ENCODE measurements around the gene OR1J4.

The OR1J4 gene, protein sequence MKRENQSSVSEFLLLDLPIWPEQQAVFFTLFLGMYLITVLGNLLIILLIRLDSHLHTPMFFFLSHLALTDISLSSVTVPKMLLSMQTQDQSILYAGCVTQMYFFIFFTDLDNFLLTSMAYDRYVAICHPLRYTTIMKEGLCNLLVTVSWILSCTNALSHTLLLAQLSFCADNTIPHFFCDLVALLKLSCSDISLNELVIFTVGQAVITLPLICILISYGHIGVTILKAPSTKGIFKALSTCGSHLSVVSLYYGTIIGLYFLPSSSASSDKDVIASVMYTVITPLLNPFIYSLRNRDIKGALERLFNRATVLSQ
- total RNA-seq: 0 reads per million in 3 donors

DNA sequence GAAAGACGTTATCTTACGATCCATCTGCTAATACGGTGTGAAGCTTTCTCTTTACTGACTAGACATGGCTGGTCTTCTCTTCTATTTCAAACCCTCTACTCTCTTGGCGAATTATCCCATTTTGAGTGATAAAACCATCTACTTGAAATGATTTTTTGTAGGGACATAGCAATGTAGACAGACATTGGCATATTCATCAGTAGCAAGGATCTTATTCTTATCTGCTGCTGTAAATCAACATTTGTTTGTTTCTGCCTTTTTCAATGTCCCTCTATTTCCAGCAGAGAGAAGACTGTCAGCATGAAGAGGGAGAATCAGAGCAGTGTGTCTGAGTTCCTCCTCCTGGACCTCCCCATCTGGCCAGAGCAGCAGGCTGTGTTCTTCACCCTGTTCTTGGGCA, at the start of gene OR1J4:
Gene OR1J4 (plus strand): TSS at position 301 of the 400 bp plus-strand sequence. CDS start 0 bp downstream, at position 301.
- no peaks in the 10 kb centered on the region for H3K4me1 ChIP-seq (ENCODE audit: control insufficient read depth, insufficient read depth, low read length, poor library complexity, severe bottlenecking)
- no peaks in the 10 kb centered on the region for H3K9me3 ChIP-seq (ENCODE audit: control insufficient read depth, low read length)
- no peak within 1 kb of the TSS for H3K4me3 ChIP-seq (ENCODE audit: insufficient read depth, low read depth, low read length, poor library complexity, severe bottlenecking)
- DNase-seq: no peak
- no peak within 1 kb of the TSS for H3K27ac ChIP-seq (ENCODE audit: insufficient read depth, low read length, poor library complexity, severe bottlenecking)
- no peaks in the 10 kb centered on the region for H3K27me3 ChIP-seq (replicated peaks; ENCODE audit: control insufficient read depth, insufficient read depth, low read length, poor library complexity, severe bottlenecking)
- no peaks in the 10 kb centered on the region for H3K36me3 ChIP-seq (ENCODE audit: control insufficient read depth, insufficient read depth, low read length)

DNA sequence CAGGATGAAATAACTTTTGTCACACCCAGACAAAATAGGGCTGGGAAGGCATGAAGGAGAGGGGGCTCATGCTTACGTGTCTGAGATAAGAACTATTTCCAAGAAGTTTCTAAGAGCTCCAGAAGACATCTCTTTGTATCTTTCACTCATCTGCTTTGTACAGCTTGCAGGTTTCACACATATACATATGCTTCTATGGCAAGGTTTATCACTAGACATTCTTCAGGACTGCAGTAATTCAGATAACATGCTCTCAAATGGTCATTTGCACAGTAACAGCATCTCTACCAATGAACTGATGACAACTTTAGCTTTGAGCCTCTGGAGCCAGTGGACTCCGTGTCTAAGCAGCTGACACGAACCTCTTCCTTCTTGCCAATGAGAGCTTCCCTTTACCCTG, 44.4 kb upstream of the OR1J4 start:
- H3K4me3 ChIP-seq (ENCODE audit: insufficient read depth, low read depth, low read length, poor library complexity, severe bottlenecking): no peak overlapping the region
- H3K9me3 ChIP-seq (ENCODE audit: control insufficient read depth, low read length): no peaks in the 10 kb centered on the region
- H3K4me1 ChIP-seq (ENCODE audit: control insufficient read depth, insufficient read depth, low read length, poor library complexity, severe bottlenecking): no peaks in the 10 kb centered on the region
- no peak for DNase-seq
- H3K27ac ChIP-seq (ENCODE audit: insufficient read depth, low read length, poor library complexity, severe bottlenecking): no peak overlapping the region
- H3K27me3 ChIP-seq (replicated peaks; ENCODE audit: control insufficient read depth, insufficient read depth, low read length, poor library complexity, severe bottlenecking): no peaks in the 10 kb centered on the region
- no peaks in the 10 kb centered on the region for H3K36me3 ChIP-seq (ENCODE audit: control insufficient read depth, insufficient read depth, low read length)

DNA sequence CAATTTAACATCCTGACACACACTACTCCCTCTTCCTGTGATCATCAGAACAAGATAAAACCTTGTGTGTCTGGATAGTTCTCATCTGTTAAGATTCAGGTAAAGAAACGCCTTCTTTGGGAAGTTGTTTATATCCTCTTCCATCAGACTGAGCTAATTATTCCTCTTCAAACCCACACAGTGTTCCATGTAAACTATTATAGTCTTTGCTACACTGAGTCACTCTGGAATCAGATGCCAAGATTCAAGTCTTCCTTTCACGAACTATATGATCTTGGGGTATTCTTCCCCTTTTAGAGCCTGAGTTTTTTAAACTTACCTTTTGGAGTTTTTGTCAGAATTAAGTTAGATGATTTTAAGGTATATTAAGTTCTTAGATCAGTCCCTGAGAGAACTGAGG, 43.2 kb upstream of the OR1J4 start:
- Histone ChIP-seq H3K9me3 (ENCODE audit: control insufficient read depth, low read length) (no peaks in the 10 kb centered on the region), H3K27me3 (replicated peaks; ENCODE audit: control insufficient read depth, insufficient read depth, low read length, poor library complexity, severe bottlenecking) (no peaks in the 10 kb centered on the region), H3K4me1 (ENCODE audit: control insufficient read depth, insufficient read depth, low read length, poor library complexity, severe bottlenecking) (no peaks in the 10 kb centered on the region), H3K27ac (ENCODE audit: insufficient read depth, low read length, poor library complexity, severe bottlenecking) (no peak overlapping the region), H3K36me3 (ENCODE audit: control insufficient read depth, insufficient read depth, low read length) (no peaks in the 10 kb centered on the region), H3K4me3 (ENCODE audit: insufficient read depth, low read depth, low read length, poor library complexity, severe bottlenecking) (no peak overlapping the region)
- no peak for DNase-seq

DNA sequence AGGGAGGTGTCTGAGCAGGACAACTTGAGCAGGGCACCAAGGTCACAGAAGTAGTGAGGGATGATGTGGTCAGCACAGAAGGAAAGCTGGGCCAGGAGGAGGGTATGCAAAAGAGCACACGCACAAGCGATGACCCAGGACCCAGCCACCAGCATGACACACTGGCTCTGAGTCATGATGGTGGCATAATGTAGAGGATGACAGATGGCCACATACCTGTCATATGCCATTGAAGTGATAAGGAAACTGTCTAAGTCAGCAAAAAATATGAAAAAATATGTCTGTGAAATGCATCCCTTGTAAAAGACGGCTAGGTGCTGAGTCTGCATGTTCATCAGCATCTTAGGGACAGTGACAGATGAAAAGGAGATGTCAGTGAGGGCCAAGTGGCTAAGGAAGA, 41.6 kb upstream of the OR1J4 start:
- DNase-seq: no peak
- no peaks in the 10 kb centered on the region for H3K36me3 ChIP-seq (ENCODE audit: control insufficient read depth, insufficient read depth, low read length)
- no peaks in the 10 kb centered on the region for H3K9me3 ChIP-seq (ENCODE audit: control insufficient read depth, low read length)
- no peak overlapping the region for H3K27ac ChIP-seq (ENCODE audit: insufficient read depth, low read length, poor library complexity, severe bottlenecking)
- no peaks in the 10 kb centered on the region for H3K4me1 ChIP-seq (ENCODE audit: control insufficient read depth, insufficient read depth, low read length, poor library complexity, severe bottlenecking)
- H3K4me3 ChIP-seq (ENCODE audit: insufficient read depth, low read depth, low read length, poor library complexity, severe bottlenecking): no peak overlapping the region
- H3K27me3 ChIP-seq (replicated peaks; ENCODE audit: control insufficient read depth, insufficient read depth, low read length, poor library complexity, severe bottlenecking): no peaks in the 10 kb centered on the region

DNA sequence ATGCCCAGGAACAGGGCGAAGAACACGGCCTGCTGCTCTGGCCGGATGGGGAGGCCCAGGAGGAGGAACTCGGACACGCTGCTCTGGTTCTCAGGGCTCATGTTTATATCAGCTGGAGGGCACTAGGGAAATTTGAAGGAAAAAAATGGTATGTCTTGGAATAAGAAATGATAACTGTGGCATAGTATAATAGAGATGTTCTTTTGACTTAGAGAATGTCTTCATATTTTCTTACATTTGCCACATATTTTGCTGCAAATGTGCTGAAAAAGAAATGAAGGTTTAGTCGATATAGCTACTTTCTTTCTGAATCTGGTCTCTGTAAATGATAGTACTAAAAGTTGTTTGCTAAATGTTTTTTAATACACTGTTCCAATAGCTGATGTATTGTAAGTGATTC, 41.1 kb upstream of the OR1J4 start, which contains the start of gene OR1J1:
Gene OR1J1 (minus strand): TSS at position 101 of the 400 bp plus-strand sequence. CDS start 0 bp downstream, at position 101.
- Histone ChIP-seq H3K36me3 (ENCODE audit: control insufficient read depth, insufficient read depth, low read length) (no peaks in the 10 kb centered on the region), H3K27ac (ENCODE audit: insufficient read depth, low read length, poor library complexity, severe bottlenecking) (no peak within 1 kb of the TSS)
- DNase-seq: no peak

DNA sequence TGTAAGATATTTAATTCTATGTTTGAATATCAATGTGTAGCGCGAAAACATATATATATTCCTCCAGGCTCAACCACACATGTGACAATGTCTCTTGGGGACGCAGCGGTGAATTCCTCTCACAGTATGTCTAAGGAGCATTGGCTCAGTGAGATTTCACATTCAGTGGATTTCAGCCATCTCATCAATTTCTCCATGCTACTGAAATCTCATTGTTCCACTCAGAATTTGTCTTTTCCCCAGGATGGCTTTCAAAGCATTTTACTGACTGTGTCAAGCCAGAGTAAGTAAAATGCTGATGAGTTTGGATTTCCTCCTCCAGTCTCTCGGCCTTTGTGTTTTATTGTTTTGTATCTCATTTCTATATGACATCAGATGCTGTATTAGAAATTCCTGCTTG, 39.9 kb upstream of the OR1J4 start:
- Histone ChIP-seq H3K27ac (ENCODE audit: insufficient read depth, low read length, poor library complexity, severe bottlenecking) (no peak overlapping the region), H3K27me3 (replicated peaks; ENCODE audit: control insufficient read depth, insufficient read depth, low read length, poor library complexity, severe bottlenecking) (no peaks in the 10 kb centered on the region)

More for the DNA sequence above, 41.1 kb upstream of the OR1J4 start, which contains the start of gene OR1J1:
- H3K4me3 ChIP-seq (ENCODE audit: insufficient read depth, low read depth, low read length, poor library complexity, severe bottlenecking): no peak within 1 kb of the TSS
- H3K27me3 ChIP-seq (replicated peaks; ENCODE audit: control insufficient read depth, insufficient read depth, low read length, poor library complexity, severe bottlenecking): no peaks in the 10 kb centered on the region
- no peaks in the 10 kb centered on the region for H3K4me1 ChIP-seq (ENCODE audit: control insufficient read depth, insufficient read depth, low read length, poor library complexity, severe bottlenecking)
- H3K9me3 ChIP-seq (ENCODE audit: control insufficient read depth, low read length): no peaks in the 10 kb centered on the region

DNA sequence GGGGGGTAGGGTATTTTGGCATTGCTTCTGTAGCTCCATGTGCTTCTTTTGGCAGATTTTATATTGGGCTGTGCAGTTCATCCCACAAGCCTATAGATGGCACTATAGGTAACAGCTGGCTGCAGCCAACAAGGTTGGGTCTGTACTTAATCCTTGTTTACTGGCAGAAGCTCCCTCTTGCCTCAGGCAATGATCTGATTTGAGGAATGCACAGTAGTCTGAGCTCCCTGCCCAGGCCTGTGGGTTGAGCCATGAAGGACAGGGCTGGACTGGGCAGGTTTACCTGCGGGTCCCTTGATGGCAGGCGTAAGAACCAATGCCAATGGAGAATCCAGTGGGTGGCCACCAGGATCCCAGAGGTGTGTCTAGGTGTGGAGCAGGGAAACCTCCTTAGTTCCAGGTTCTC, 20.1 kb upstream of the OR1J4 start:
- Histone ChIP-seq H3K4me3 (ENCODE audit: insufficient read depth, low read depth, low read length, poor library complexity, severe bottlenecking) (no peak overlapping the region), H3K36me3 (ENCODE audit: control insufficient read depth, insufficient read depth, low read length) (no peaks in the 10 kb centered on the region), H3K27me3 (replicated peaks; ENCODE audit: control insufficient read depth, insufficient read depth, low read length, poor library complexity, severe bottlenecking) (no peaks in the 10 kb centered on the region), H3K27ac (ENCODE audit: insufficient read depth, low read length, poor library complexity, severe bottlenecking) (no peak overlapping the region), H3K9me3 (ENCODE audit: control insufficient read depth, low read length) (no peaks in the 10 kb centered on the region), H3K4me1 (ENCODE audit: control insufficient read depth, insufficient read depth, low read length, poor library complexity, severe bottlenecking) (no peaks in the 10 kb centered on the region)
- DNase-seq: no peak

More for the DNA sequence above, 39.9 kb upstream of the OR1J4 start:
- H3K4me3 ChIP-seq (ENCODE audit: insufficient read depth, low read depth, low read length, poor library complexity, severe bottlenecking): no peak overlapping the region
- no peaks in the 10 kb centered on the region for H3K4me1 ChIP-seq (ENCODE audit: control insufficient read depth, insufficient read depth, low read length, poor library complexity, severe bottlenecking)
- no peaks in the 10 kb centered on the region for H3K9me3 ChIP-seq (ENCODE audit: control insufficient read depth, low read length)
- H3K36me3 ChIP-seq (ENCODE audit: control insufficient read depth, insufficient read depth, low read length): no peaks in the 10 kb centered on the region
- DNase-seq: no peak

DNA sequence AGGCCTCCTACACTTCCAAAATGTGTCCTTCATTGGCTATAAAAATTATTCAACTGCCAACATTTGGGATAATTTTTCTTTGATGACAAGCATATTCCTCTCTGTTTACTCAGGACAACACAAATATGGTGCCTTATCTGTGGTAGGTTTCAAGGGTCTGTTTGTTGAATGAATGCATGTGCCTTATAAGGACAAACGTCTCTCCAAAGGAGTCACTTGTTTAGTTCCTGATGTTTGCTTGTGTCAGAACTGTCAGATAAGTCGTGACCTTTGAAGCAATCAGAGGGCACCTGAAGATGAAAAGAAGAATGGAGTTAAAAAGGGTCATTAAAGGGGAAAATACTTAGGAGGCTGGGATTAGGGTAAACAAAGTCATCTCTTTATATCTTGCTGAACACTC, 12.0 kb upstream of the OR1J4 start:
- DNase-seq: no peak
- Histone ChIP-seq H3K4me3 (ENCODE audit: insufficient read depth, low read depth, low read length, poor library complexity, severe bottlenecking) (no peak overlapping the region), H3K27me3 (replicated peaks; ENCODE audit: control insufficient read depth, insufficient read depth, low read length, poor library complexity, severe bottlenecking) (peaks cover 5% of the 10 kb centered on the region), H3K36me3 (ENCODE audit: control insufficient read depth, insufficient read depth, low read length) (no peaks in the 10 kb centered on the region), H3K27ac (ENCODE audit: insufficient read depth, low read length, poor library complexity, severe bottlenecking) (no peak overlapping the region), H3K9me3 (ENCODE audit: control insufficient read depth, low read length) (no peaks in the 10 kb centered on the region), H3K4me1 (ENCODE audit: control insufficient read depth, insufficient read depth, low read length, poor library complexity, severe bottlenecking) (no peaks in the 10 kb centered on the region)

DNA sequence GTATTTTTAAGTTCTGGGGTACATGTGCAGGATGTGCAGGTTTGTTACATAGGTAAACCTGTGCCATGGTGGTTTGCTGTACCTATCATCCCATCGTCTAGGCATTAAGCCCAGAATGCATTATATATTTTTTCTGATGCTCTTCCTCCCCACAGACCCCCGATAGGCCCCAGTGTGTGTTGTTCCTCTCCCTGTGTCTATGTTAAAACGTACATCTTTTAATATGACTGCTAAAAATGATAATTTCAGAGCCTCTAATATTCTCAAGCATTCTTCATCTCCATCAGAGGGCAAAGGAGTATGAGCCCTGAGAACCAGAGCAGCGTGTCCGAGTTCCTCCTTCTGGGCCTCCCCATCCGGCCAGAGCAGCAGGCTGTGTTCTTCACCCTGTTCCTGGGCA, 8.4 kb upstream of the OR1J4 start, which contains the start of gene OR1J2:
Gene OR1J2 (plus strand): TSS at position 301 of the 400 bp plus-strand sequence. CDS start 0 bp downstream, at position 301.
- DNase-seq: no peak
- no peak within 1 kb of the TSS for H3K27ac ChIP-seq (ENCODE audit: insufficient read depth, low read length, poor library complexity, severe bottlenecking)
- H3K9me3 ChIP-seq (ENCODE audit: control insufficient read depth, low read length): no peaks in the 10 kb centered on the region
- H3K4me3 ChIP-seq (ENCODE audit: insufficient read depth, low read depth, low read length, poor library complexity, severe bottlenecking): no peak within 1 kb of the TSS
- no peaks in the 10 kb centered on the region for H3K36me3 ChIP-seq (ENCODE audit: control insufficient read depth, insufficient read depth, low read length)
- H3K4me1 ChIP-seq (ENCODE audit: control insufficient read depth, insufficient read depth, low read length, poor library complexity, severe bottlenecking): no peaks in the 10 kb centered on the region
- H3K27me3 ChIP-seq (replicated peaks; ENCODE audit: control insufficient read depth, insufficient read depth, low read length, poor library complexity, severe bottlenecking): peaks cover 5% of the 10 kb centered on the region

DNA sequence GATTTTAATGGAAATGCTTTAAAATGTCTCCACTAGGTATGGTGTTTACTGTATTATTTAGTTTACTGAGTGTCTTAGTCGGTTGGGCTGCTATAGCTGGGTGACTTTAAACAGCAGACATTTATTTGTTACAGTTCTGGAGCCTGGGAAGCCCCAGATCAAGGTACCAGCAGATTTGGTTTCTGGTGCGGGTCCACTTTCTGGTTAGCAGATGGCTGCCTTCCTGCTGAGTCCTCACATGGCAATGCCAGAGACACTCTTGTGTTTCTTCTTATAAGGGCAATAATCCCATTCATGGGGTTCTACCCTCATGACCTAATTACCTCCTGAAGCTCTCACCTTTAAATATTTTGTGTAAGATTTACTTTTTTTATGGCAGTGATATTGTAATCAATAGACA, 715 bp upstream of the OR1J4 start:
- H3K4me3 ChIP-seq (ENCODE audit: insufficient read depth, low read depth, low read length, poor library complexity, severe bottlenecking): no peak overlapping the region
- DNase-seq: no peak
- no peak overlapping the region for H3K27ac ChIP-seq (ENCODE audit: insufficient read depth, low read length, poor library complexity, severe bottlenecking)
- H3K27me3 ChIP-seq (replicated peaks; ENCODE audit: control insufficient read depth, insufficient read depth, low read length, poor library complexity, severe bottlenecking): no peaks in the 10 kb centered on the region
- H3K9me3 ChIP-seq (ENCODE audit: control insufficient read depth, low read length): no peaks in the 10 kb centered on the region
- H3K4me1 ChIP-seq (ENCODE audit: control insufficient read depth, insufficient read depth, low read length, poor library complexity, severe bottlenecking): no peaks in the 10 kb centered on the region
- no peaks in the 10 kb centered on the region for H3K36me3 ChIP-seq (ENCODE audit: control insufficient read depth, insufficient read depth, low read length)

All from effector memory CD4-positive, alpha-beta T cell (primary cell).